Spinal cord (tissue), 10 donors: ENCODE results near the gene ESYT2. TPM values are rescaled to one million over a fixed set of nuclear protein-coding genes. Genes with fewer than 3 reads are reported as not detected.

ENCODE experiments used
- DNase-seq, 6 donors: peaks; one replicate each; pipeline versions ENCODE4 v3.0.0 to v3.0.0-alpha.2; 2013 to 2015; ENCODE audit warnings: low spot score in 6 of 6, low read depth in 4 of 6
- H3K27ac ChIP-seq: one replicate; pipeline ENCODE4 v1.5.1; 2013; ENCODE audit warnings: low read depth, low read length, control low read depth
- H3K27me3 ChIP-seq: one replicate; pipeline ENCODE4 v1.6.1; 2013; ENCODE audit warnings: low read length; ENCODE audit not compliant: control insufficient read depth, insufficient read depth
- H3K36me3 ChIP-seq: one replicate; pipeline ENCODE4 v1.6.1; 2013; ENCODE audit warnings: low read length; ENCODE audit not compliant: control insufficient read depth, insufficient read depth
- H3K4me1 ChIP-seq: one replicate; pipeline ENCODE4 v1.6.1; 2013; ENCODE audit warnings: low read length; ENCODE audit not compliant: control insufficient read depth, insufficient read depth
- H3K4me3 ChIP-seq: one replicate; pipeline ENCODE4 v1.5.1; 2013; ENCODE audit warnings: low read depth, low read length, control low read depth
- H3K9me3 ChIP-seq: one replicate; pipeline ENCODE4 v1.6.1; 2013; ENCODE audit warnings: low read length; ENCODE audit not compliant: control insufficient read depth, insufficient read depth
- WGBS: methylation state at CpG from one replicate; pipeline ENCODE4 v1.1.5; 2013; ENCODE audit warnings: missing lambda C conversion rate; ENCODE audit not compliant: insufficient coverage; 5-methylcytosine and 5-hydroxymethylcytosine counted together
- polyA plus RNA-seq, 2 donors: library from polyadenylated mRNA; unstranded; fragments of 120-200 nt; gene quantifications; one replicate each; pipeline ENCODE4 v1.2.1, GENCODE V29; 2013; ENCODE audit not compliant: insufficient read length in 2 of 2
- total RNA-seq, 2 donors: library from RNA; depleted of rRNA in 1 of 2; stranded (reverse); fragments of 120-200 nt in 1 of 2; fragments of >200 nt in 1 of 2; gene quantifications; one replicate each; pipeline versions ENCODE4 v1.2.3 to v1.2.4, GENCODE V29; 2013 to 2014
- donor health status: healthy.

The ESYT2 gene
- total and polyA plus RNA-seq, 4 donors, result 28.0 to 73.9 (median 51.9) TPM

- Histone ChIP-seq H3K4me3 (no peak overlapping the region), H3K27ac (no peak overlapping the region), H3K36me3 (peaks cover 6% of the 10 kb centered on the region), H3K4me1 (peaks cover 2% of the 10 kb centered on the region), H3K9me3 (no peaks in the 10 kb centered on the region), H3K27me3 (no peaks in the 10 kb centered on the region)
- WGBS, result 84% methylated on average over 21 of the region's 21 CpGs
- no peak for DNase-seq
These were observed 23.4 kb downstream of the ESYT2 start for GRCh38 chr7:158805937-158806336.

GRCh38 chr7:158805414-158805813 lies 23.9 kb downstream of the ESYT2 start:
- Histone ChIP-seq H3K4me3 (no peak overlapping the region), H3K27me3 (no peaks in the 10 kb centered on the region), H3K27ac (no peak overlapping the region), H3K36me3 (peaks cover 6% of the 10 kb centered on the region), H3K9me3 (no peaks in the 10 kb centered on the region), H3K4me1 (peaks cover 2% of the 10 kb centered on the region)
- no peak for DNase-seq
- no CpG with 5 or more reads among the region's 2 CpGs for WGBS

- Histone ChIP-seq H3K27ac (no peak overlapping the region), H3K27me3 (no peaks in the 10 kb centered on the region), H3K4me3 (no peak overlapping the region), H3K9me3 (no peaks in the 10 kb centered on the region), H3K4me1 (peaks cover 2% of the 10 kb centered on the region), H3K36me3 (peaks cover 6% of the 10 kb centered on the region)
- WGBS, result 94% methylated on average over 21 of the region's 22 CpGs
- no peak for DNase-seq
These were observed 25.0 kb downstream of the ESYT2 start for GRCh38 chr7:158804335-158804734.

GRCh38 chr7:158803367-158803969 lies 25.8 kb downstream of the ESYT2 start:
- Histone ChIP-seq H3K36me3 (peaks cover 6% of the 10 kb centered on the region), H3K27me3 (no peaks in the 10 kb centered on the region), H3K4me1 (peaks cover 2% of the 10 kb centered on the region), H3K4me3 (no peak overlapping the region), H3K27ac (no peak overlapping the region), H3K9me3 (no peaks in the 10 kb centered on the region)
- no peak for DNase-seq
- WGBS, result 90% methylated on average over 5 of the region's 35 CpGs

- no peak for DNase-seq
- peaks cover 2% of the 10 kb centered on the region for H3K4me1 ChIP-seq
- H3K9me3 ChIP-seq, result no peaks in the 10 kb centered on the region
- H3K36me3 ChIP-seq, result peaks cover 3% of the 10 kb centered on the region
- WGBS, result 91% methylated on average over 6 of the region's 9 CpGs
- no peak overlapping the region for H3K4me3 ChIP-seq
- no peaks in the 10 kb centered on the region for H3K27me3 ChIP-seq
- no peak overlapping the region for H3K27ac ChIP-seq
These were observed 26.6 kb downstream of the ESYT2 start for GRCh38 chr7:158802535-158803366.

- Histone ChIP-seq H3K4me1 (peaks cover 2% of the 10 kb centered on the region), H3K36me3 (peaks cover 23% of the 10 kb centered on the region), H3K9me3 (no peaks in the 10 kb centered on the region), H3K27me3 (no peaks in the 10 kb centered on the region), H3K27ac (no peak overlapping the region), H3K4me3 (no peak overlapping the region)
- WGBS, result no CpG with 5 or more reads among the region's 1 CpG
- no peak for DNase-seq
These were observed 30.6 kb downstream of the ESYT2 start for GRCh38 chr7:158798741-158799140.

- DNase-seq, result no peak
- WGBS, result 83% methylated on average over 23 of the region's 23 CpGs
- H3K9me3 ChIP-seq, result no peaks in the 10 kb centered on the region
- H3K36me3 ChIP-seq, result peaks cover 26% of the 10 kb centered on the region
- no peaks in the 10 kb centered on the region for H3K4me1 ChIP-seq
- no peak overlapping the region for H3K4me3 ChIP-seq
- H3K27me3 ChIP-seq, result no peaks in the 10 kb centered on the region
- no peak overlapping the region for H3K27ac ChIP-seq
These were observed 32.6 kb downstream of the ESYT2 start for GRCh38 chr7:158796667-158797066.

- no peak for DNase-seq
- Histone ChIP-seq H3K36me3 (peaks cover 33% of the 10 kb centered on the region), H3K27me3 (no peaks in the 10 kb centered on the region), H3K4me1 (no peaks in the 10 kb centered on the region), H3K4me3 (no peak overlapping the region), H3K9me3 (no peaks in the 10 kb centered on the region), H3K27ac (no peak overlapping the region)
- WGBS, result 100% methylated on average over 1 of the region's 4 CpGs
These were observed 34.0 kb downstream of the ESYT2 start for GRCh38 chr7:158795272-158795671.

- Histone ChIP-seq H3K27ac (no peak overlapping the region), H3K4me1 (no peaks in the 10 kb centered on the region), H3K36me3 (peaks cover 24% of the 10 kb centered on the region), H3K9me3 (no peaks in the 10 kb centered on the region), H3K4me3 (no peak overlapping the region), H3K27me3 (no peaks in the 10 kb centered on the region)
- DNase-seq, result no peak
- WGBS, result 84% methylated on average over 6 of the region's 10 CpGs
These were observed 38.2 kb downstream of the ESYT2 start for GRCh38 chr7:158791107-158791506.

- Histone ChIP-seq H3K27me3 (no peaks in the 10 kb centered on the region), H3K36me3 (peaks cover 20% of the 10 kb centered on the region), H3K4me3 (no peak overlapping the region), H3K27ac (no peak overlapping the region), H3K4me1 (no peaks in the 10 kb centered on the region), H3K9me3 (no peaks in the 10 kb centered on the region)
- WGBS, result 88% methylated on average over 7 of the region's 11 CpGs
- DNase-seq, result no peak
These were observed 39.5 kb downstream of the ESYT2 start for GRCh38 chr7:158789842-158790241.
